Left renal cortex interstitium (tissue), 4 donors: ENCODE measurements around the gene SHISAL1. TPM values are rescaled to one million over a fixed set of nuclear protein-coding genes. Genes with fewer than 3 reads are reported as not detected.

Experiments used
- DNase-seq, 4 donors: peaks; one replicate each; pipeline ENCODE4 v3.0.0-alpha.2; 2013; ENCODE audit warnings: low read depth in 4 of 4, low spot score in 2 of 4, missing footprints in 1 of 4
- polyA plus RNA-seq, 4 donors: library from polyadenylated mRNA; unstranded; fragments of 120-200 nt; gene quantifications; one replicate each; pipeline ENCODE4 v1.2.1, GENCODE V29; 2013; ENCODE audit not compliant: insufficient read length in 4 of 4

Gene SHISAL1
- polyA plus RNA-seq, 4 donors = 1.9 to 2.7 (median 2.4) TPM

DNA sequence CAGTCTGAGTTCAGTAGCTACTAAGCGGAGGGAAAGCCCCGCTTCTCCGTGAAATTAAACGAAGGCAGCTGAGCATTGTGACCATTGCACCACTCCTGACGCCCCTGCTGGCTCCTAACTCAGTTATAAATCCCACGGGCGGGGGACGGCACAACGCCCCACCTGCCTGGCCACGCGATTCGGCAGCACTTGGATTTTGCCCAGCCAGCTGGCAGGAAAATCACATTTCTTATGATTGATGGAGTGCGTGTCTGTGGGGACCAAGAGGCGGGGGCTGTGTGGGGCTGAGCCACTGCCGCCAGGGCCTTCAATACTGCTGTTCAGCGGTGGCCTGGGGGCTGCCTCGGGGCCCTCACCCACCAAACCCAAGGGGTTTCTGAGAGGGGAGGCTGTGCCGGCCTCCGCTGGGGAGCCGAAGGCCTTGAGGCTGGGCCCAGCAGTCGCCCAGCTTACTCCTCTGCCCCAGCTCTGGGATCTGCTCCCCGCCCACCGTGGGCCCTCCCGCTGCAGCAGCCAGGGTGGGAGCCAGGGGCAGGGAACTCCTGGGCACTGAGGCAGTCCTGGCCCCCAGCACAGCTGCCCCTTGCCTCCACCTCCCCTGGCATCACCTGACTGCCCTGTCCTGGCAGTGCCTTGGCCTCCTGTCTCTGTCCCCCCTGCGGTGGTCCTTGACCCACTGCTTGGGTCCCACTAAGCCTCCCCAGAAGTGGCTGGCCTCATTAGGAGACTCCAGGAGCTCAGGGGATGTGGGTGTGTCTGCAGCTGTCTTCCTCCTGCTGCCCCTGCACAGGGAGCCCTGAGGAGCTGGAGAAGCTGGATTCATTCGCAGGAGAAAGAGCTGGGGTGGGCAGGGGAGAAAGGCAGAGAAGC, 30.7 kb downstream of the SHISAL1 start:
- DNase-seq = no peak

GRCh38 chr22:44280665-44281188, 32.0 kb downstream of the SHISAL1 start:
- no peak for DNase-seq

DNA sequence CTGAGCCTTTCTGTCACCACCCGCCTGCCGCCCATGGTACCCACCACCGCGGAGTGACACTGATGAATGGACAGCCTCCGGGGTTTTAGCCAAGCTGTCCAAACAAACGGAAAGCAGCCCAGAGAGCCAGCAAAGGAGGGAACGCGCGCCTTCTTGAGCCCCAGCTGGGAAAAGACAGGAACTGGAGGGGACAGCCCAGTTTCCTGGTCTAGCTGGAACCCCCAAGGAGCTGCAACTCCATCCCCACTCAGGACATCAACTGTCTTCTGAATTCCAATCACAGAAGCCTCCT, 33.7 kb downstream of the SHISAL1 start:
- no peak for DNase-seq

- no peak for DNase-seq
These were observed 34.3 kb downstream of the SHISAL1 start for GRCh38 chr22:44278243-44279068.

DNA sequence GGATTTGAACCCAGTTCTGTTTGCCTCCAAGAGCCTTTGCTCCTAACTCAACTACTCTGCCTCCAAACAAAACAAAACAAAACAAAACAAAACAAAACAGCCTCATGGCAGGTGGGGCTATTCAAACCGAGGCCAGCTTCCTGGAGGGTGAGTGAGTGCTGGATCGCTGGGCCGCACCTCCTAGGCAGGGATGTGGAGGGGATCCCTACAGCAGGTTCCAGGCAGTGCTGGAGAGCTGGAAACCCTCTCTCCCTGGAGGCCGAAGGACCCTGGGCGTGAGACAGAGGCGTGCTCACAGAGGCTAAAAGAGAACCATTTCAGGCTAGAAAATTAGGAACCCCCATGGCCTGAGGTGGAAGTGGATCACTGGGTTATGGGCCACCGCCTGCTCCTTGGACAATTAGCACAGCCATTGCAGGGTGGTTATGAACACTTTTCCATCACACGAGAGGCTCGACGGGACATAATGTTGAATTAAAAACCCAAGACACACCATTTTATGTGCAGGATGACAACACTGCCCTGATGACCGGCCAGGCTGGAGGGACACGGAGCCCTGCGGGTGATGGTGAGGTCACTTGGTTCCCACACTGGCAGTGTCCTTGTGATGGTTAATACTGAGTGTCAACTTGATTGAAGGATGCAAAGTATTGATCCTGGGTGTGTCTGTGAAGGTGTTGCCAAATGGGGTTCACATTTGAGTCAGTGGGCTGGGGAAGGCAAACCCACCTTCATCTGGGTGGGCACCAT, 35.2 kb downstream of the SHISAL1 start:
- DNase-seq = no peak

DNA sequence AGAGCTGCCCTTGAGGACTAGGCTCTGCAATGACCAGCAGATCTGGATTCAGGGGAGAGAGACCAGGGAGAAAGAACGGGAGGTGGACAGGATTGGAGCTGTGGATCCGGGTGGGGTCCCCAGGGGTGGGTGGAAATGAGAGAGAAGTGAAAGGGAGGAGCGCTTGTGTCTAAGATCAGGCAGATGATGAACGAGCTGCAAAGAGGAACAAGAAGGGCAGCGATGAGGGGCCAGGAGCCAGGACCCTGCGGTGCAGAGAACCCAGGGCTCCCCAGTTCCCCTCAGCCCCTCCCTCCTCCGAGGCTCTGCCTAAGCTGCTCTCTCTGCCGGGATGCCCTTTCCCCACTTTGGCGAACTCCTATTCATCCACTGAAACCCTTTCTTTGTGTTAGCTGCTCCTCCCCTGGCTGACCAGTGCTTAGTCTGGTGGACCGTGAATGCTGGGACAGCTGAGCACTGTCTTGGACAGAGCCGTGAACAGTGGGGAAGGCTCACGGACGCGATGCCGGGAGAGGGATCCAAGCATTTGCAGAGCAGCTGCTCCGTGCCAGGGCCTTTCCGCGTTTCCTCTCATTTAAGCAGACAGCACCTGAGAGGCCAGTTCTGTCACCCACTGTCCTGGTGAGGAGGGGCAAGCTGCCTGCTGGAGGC, 35.9 kb downstream of the SHISAL1 start:
- DNase-seq = no peak

DNA sequence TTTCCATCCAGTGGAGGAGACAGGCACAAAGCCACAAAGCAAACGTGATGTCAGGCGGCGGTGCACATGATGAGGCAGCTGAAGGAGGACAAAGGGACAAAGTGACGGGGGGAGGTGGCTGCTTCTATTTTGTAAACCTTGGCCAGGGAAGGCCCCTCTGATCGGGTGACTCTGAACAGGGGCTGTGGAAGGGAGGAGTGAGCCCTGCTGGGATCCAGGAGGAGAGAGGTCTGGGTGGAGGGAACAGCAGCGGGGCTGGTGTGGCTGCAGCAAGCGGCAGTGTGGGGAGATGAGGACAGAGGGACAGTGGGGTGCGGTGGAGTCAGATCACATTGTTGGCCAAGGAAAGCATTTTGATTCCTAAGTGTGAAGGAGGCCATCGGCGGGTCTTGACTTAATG, 36.7 kb downstream of the SHISAL1 start:
- no peak for DNase-seq

DNA sequence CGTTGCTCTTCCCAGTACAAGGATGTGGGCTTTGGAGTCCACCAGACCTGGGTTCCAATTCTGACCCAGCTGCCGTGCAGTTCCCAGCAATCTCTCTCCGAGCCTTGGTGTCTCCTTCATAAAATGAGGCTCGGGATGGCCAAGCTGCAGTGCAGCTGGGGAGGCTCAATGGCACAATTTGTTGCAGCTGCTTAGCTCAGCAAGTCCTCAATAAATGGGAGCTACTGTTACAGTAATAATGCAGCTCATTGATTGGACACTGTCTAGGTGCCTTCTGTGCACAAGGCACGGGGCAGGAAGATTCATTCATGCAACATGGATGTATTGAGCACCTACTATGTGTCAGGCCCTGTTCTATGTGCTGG, 37.1 kb downstream of the SHISAL1 start:
- no peak for DNase-seq

- DNase-seq = no peak
These were observed 37.7 kb downstream of the SHISAL1 start for GRCh38 chr22:44274918-44275630.

- DNase-seq = no peak
These were observed 39.6 kb downstream of the SHISAL1 start for GRCh38 chr22:44273175-44273574.

- DNase-seq = no peak
These were observed 40.4 kb downstream of the SHISAL1 start for GRCh38 chr22:44272401-44272771.

DNA sequence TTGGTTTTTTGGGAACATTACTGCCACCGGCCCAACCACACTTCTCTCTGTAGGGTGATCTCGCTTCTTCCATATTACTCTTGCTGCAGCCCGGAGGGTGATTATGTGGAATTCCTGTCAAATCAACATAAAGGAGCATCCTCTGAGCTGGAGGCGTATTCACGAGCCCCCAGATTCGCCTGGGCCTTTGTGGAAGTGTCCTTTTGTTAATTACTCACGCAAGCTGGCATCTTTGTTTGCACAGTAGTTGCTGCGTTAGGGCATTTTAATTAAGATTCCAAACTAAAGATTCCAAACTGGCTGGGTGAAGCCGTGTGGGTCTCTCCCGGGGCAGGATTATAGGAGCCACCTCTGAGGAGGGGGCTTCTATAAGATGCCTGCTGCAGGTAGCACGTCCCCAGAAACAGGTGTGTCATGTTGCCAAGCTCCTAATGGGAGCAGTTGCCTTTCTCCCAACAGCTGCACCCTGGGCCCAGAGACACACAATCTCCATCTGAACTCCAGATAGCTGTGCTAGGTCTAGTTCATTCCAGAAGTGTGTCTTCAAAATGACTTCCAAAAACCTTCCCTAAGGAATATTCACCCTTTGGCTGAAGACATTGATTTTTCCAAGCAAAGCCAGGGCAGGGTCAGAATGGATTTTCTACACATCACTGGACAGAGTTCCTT, 40.9 kb downstream of the SHISAL1 start:
- DNase-seq = no peak

DNA sequence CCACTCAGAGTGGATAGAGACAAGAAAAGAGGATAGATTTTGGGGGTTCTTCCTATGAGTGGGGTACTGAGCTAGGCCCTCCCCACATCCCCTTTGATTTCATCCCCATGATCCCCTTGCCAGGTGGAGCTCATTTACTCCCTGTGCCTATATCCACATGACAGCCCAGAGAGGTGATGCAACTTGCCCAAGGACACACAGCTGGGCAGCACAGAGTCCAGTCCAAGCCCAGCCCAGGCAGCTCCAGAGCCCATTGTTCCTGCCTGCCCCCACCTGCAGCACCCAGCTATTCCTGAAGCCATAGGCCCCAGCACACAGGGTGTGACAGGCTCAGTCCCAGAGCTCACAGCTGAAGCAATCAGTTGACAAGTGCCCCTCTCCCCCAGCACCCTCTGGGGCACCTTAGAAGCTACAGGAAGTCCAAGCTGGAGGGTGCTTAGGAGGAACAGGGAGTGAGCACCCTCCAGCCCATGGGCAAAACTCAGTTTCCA, 41.7 kb downstream of the SHISAL1 start:
- DNase-seq = no peak

- DNase-seq = no peak
These were observed 42.2 kb downstream of the SHISAL1 start for GRCh38 chr22:44270556-44270880.

DNA sequence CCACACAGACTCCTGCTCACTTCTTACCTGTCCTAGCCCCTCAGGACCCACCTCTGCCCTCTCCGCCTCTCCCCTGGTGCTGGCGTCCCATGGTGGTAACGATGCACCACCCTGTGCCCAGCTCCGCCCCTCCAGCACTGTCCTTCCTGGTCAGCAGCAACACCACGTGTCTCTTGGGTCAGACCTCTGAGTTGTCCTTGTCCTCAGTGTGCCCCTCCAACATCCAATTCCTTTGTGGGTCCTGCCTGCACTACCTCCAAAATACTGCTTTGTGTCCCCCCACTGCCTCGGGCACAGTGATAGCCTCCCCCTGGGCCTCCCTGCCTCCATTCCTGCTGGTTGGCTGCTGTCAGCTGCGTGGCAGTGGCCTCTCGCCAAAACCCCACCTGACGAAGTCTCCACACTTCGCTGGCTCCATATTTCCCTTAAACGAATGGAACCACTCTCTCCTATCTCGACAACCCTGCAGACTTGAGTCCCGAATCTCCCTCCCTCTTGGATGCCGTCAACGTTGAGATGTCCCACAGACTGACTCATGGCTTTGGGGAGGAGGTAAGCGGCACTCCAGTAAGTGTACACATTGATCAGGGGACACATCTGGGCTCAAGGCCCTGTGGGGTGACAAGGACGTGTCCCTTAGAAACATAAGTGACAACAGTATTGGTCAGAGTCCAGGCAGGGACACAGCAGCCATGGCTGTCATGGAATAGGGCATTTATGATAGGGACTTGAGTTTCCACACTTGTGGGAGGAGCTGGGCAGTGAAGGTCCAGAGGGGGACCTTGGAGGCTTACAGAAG, 42.8 kb downstream of the SHISAL1 start:
- no peak for DNase-seq

DNA sequence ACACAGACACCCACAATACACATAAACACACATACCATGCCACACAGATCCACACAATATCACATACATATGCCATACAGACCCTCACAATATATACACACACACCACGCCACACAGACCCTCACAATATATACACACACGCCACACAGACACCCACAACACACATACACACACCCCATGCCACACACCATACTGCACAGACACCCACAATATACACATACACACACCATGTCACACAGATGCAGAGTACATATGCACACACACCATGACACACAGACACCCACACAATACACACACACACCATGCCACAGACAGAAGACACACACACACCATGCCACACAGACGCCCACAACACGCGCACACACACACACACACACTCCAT, 43.6 kb downstream of the SHISAL1 start:
- DNase-seq = no peak

DNA sequence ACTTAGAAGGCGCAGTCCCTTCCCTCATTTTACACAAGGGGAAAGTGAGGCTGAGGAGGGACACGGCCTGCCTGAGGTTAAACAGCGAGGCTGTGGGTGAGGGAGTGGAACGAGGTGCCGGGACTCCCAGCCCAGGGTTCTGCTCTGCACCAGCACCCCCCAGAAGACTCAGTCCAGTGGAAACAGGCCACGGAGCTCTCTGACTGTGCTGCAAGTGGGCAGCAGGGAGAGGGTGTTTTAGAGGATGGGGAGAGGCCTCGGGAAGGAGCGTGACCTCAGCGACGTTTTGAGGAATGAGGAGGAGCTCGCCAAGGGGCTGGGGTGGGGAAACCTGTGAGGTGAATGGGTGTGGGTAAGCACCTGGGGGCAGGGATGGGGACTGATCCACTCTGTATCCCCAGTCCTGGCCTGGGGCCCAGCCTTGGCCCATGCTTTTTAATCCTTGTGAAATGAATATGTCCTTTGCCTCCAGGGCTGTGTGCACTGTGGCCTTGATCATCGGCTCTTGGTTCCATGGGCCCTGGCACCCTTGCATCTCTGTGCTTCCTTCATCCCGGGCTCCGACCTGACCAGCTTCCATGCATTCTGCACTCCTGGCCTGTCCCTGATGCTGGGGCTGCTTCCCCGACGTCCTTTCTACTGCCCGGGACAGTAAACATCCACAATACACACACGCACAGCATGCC, 44.2 kb downstream of the SHISAL1 start:
- DNase-seq = no peak

- no peak for DNase-seq
These were observed 44.9 kb downstream of the SHISAL1 start for GRCh38 chr22:44267856-44268255.
